IgD-negative memory B cell (primary cell): ENCODE measurements around the gene ABR. TPM values are rescaled to one million over a fixed set of nuclear protein-coding genes. Genes with fewer than 3 reads are reported as not detected.

Source experiments
- H3K27ac Mint-ChIP-seq, 3 donors: one replicate each; pipeline ENCODE4 v1.8.0; 2020 to 2022; ENCODE audit warnings: mild to moderate bottlenecking in 3 of 3, mixed read lengths in 3 of 3, moderate library complexity in 1 of 3
- H3K27me3 Mint-ChIP-seq: one replicate; pipeline ENCODE4 v1.8.0; 2021; ENCODE audit warnings: mixed read lengths
- H3K36me3 Mint-ChIP-seq: one replicate; pipeline ENCODE4 v1.8.0; 2020; ENCODE audit warnings: mild to moderate bottlenecking, mixed read lengths
- H3K4me1 Mint-ChIP-seq, 3 donors: one replicate each; pipeline ENCODE4 v1.8.0; 2020 to 2022; ENCODE audit warnings: mixed read lengths in 3 of 3, mild to moderate bottlenecking in 1 of 3
- H3K4me3 Mint-ChIP-seq, 4 donors: one replicate each; pipeline ENCODE4 v1.8.0; 2020 to 2022; ENCODE audit warnings: mild to moderate bottlenecking in 4 of 4, mixed read lengths in 4 of 4, moderate library complexity in 3 of 4
- H3K9me3 Mint-ChIP-seq, 3 donors: one replicate each; pipeline ENCODE4 v1.8.0; 2020 to 2021; ENCODE audit warnings: mixed read lengths in 3 of 3, mild to moderate bottlenecking in 1 of 3
- polyA plus RNA-seq: library from polyadenylated mRNA; unstranded; fragments of 300-500 nt; fragmentation: Illumina TruSeq; gene quantifications from one replicate; pipeline ENCODE4 v1.2.3, GENCODE V29; 2021

ABR gene
- polyA plus RNA-seq, 1 donor from 2014 or later: 19.2 TPM

- no peaks in the 10 kb centered on the region for H3K27me3 Mint-ChIP-seq
- H3K4me1 Mint-ChIP-seq: peaks cover 0 to 2% (median 0%) of the 10 kb centered on the region in 3 donors
- H3K4me3 Mint-ChIP-seq: no peak overlapping the region
- no peaks in the 10 kb centered on the region for H3K36me3 Mint-ChIP-seq
- no peaks in the 10 kb centered on the region for H3K9me3 Mint-ChIP-seq
- H3K27ac Mint-ChIP-seq: peak overlapping the region in 1 of 3 donors; percentile 78
Observed at GRCh38 chr17:1008008-1008761, 171.6 kb downstream of the ABR start.

DNA sequence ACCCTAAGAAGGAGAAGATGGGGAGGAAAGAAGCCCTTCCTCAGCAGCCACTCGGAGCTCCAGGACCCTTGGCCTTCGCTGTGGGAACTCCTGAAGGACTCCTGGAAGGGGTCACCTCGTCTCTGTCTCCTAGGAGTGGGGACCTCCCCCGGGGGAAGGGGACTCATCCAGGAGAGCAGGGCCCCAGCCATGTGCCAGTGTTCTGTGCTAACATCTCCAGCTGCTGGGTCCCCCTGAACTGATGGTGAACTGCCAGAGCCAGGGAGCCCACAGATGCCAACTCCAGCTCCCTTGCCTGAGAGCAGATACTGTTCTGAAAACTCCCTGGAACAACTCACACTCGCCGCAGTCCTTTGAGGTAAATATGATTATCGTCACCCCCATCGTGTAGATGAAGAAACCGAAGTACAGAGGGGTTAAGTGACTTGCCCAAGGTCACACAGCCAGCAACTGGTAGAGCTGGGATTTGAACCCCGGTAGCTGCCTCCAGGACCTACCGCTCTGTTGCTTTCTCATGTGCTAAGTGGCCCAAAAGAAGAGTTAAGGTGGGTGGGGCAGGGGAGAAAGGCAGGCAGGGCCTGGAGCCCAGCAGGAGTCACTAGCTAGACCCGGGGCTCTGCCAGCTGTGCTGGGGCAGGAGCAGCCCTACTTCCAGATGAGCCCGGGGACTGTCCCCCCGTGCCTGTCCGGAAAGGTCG is 172.3 kb downstream of the ABR start:
- no peaks in the 10 kb centered on the region for H3K27me3 Mint-ChIP-seq

DNA sequence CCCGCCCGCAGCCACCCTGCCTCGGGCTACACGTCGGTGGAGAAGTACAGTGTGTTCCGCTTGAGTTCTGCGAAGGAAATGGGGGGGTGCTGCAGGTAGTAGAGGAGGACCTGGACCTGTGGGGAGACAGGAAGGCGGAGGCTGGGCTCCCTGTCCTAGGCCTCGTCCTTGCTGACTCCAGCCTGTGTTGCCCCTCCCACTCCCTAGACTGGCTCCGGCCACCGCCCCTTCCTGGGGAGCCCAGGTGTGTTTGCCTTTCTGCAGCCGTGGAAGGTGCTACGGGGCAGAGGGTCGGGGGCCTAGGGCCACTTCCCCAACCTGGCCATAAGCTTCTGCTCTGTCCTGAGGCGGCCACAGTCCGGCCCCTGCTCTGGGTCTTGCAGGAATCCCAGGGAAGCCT is 173.7 kb downstream of the ABR start:
- H3K9me3 Mint-ChIP-seq: no peaks in the 10 kb centered on the region
- H3K36me3 Mint-ChIP-seq: no peaks in the 10 kb centered on the region
- no peaks in the 10 kb centered on the region for H3K27me3 Mint-ChIP-seq
- H3K4me3 Mint-ChIP-seq: no peak overlapping the region
- H3K4me1 Mint-ChIP-seq: peaks cover 0 to 2% (median 1%) of the 10 kb centered on the region in 3 donors
- H3K27ac Mint-ChIP-seq: peak overlapping the region in 1 of 3 donors; percentile 32

More for the DNA sequence above, 172.3 kb downstream of the ABR start:
- no peak overlapping the region for H3K27ac Mint-ChIP-seq
- H3K4me1 Mint-ChIP-seq: peaks cover 0 to 2% (median 0%) of the 10 kb centered on the region in 3 donors
- H3K4me3 Mint-ChIP-seq: no peak overlapping the region
- H3K36me3 Mint-ChIP-seq: no peaks in the 10 kb centered on the region
- no peaks in the 10 kb centered on the region for H3K9me3 Mint-ChIP-seq

GRCh38 chr17:1005361-1005946 is 174.3 kb downstream of the ABR start:
- no peaks in the 10 kb centered on the region for H3K36me3 Mint-ChIP-seq
- no peaks in the 10 kb centered on the region for H3K9me3 Mint-ChIP-seq
- H3K4me3 Mint-ChIP-seq: peak overlapping the region in 1 of 4 donors; percentile 75
- peaks cover 0 to 2% (median 1%) of the 10 kb centered on the region in 3 donors for H3K4me1 Mint-ChIP-seq
- H3K27me3 Mint-ChIP-seq: no peaks in the 10 kb centered on the region
- H3K27ac Mint-ChIP-seq: peak overlapping the region in 1 of 3 donors; percentile 32

GRCh38 chr17:1004769-1005295 is 174.9 kb downstream of the ABR start:
- Mint-ChIP-seq H3K4me3 (no peak overlapping the region), H3K27me3 (no peaks in the 10 kb centered on the region), H3K36me3 (no peaks in the 10 kb centered on the region), H3K9me3 (no peaks in the 10 kb centered on the region), H3K4me1 (peaks cover 0 to 2% (median 1%) of the 10 kb centered on the region in 3 donors), H3K27ac (no peak overlapping the region)

GRCh38 chr17:1003972-1004768 is 175.6 kb downstream of the ABR start:
- H3K27me3 Mint-ChIP-seq: no peaks in the 10 kb centered on the region
- no peaks in the 10 kb centered on the region for H3K36me3 Mint-ChIP-seq
- H3K4me3 Mint-ChIP-seq: no peak overlapping the region
- no peak overlapping the region for H3K27ac Mint-ChIP-seq
- H3K4me1 Mint-ChIP-seq: peaks cover 1 to 3% (median 2%) of the 10 kb centered on the region in 3 donors
- H3K9me3 Mint-ChIP-seq: no peaks in the 10 kb centered on the region

DNA sequence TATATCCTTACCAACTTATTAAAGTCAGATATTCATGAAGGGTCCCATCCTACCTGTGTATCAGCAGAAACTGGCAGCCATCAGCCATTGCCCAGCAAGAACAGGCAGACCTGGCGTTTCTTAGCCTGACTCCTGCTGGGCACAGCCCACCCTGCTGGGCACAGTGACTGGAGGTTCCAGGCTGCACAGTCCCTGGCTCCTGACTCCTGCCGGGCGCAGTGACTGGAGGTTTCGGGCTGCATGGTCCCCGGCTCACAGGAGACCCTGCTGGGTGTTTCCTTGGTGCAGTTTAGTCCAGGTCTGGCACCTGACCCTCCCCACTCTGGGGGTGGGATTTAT is 176.2 kb downstream of the ABR start:
- Mint-ChIP-seq H3K27ac (no peak overlapping the region), H3K36me3 (no peaks in the 10 kb centered on the region)

GRCh38 chr17:1002771-1003555 is 176.8 kb downstream of the ABR start:
- Mint-ChIP-seq H3K27me3 (no peaks in the 10 kb centered on the region), H3K4me1 (peaks cover 4 to 12% (median 8%) of the 10 kb centered on the region in 3 donors), H3K4me3 (no peak overlapping the region), H3K36me3 (no peaks in the 10 kb centered on the region), H3K9me3 (no peaks in the 10 kb centered on the region), H3K27ac (peak overlapping the region in 1 of 3 donors; percentile 3)

More for the DNA sequence above, 176.2 kb downstream of the ABR start:
- Mint-ChIP-seq H3K27me3 (no peaks in the 10 kb centered on the region), H3K9me3 (no peaks in the 10 kb centered on the region), H3K4me3 (no peak overlapping the region), H3K4me1 (peaks cover 3 to 7% (median 4%) of the 10 kb centered on the region in 3 donors)

DNA sequence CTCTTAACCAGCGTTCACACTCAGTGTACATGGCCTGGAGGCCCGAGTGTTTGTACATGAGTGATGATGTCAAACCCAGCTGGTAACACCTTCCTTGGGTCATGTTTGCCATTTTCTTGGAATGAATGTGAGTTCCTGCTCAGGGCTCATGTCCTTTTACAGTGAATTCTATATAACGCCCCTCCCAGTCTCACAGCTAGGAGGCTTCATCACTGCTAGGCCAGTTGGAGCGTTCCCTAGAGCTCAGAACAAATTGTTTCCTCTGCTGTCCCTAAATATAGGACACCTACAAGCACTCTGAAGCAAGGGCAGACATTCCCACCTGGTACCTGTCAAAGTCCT is 177.4 kb downstream of the ABR start:
- peak overlapping the region in 1 of 4 donors; percentile 82 for H3K4me3 Mint-ChIP-seq
- H3K27me3 Mint-ChIP-seq: no peaks in the 10 kb centered on the region
- peaks cover 7 to 15% (median 11%) of the 10 kb centered on the region in 3 donors for H3K4me1 Mint-ChIP-seq
- no peaks in the 10 kb centered on the region for H3K36me3 Mint-ChIP-seq
- H3K9me3 Mint-ChIP-seq: no peaks in the 10 kb centered on the region
- H3K27ac Mint-ChIP-seq: peak overlapping the region in 2 of 3 donors; percentile 59 to 64

GRCh38 chr17:1001640-1002411 is 178.0 kb downstream of the ABR start:
- peak overlapping the region in 1 of 4 donors; percentile 82 for H3K4me3 Mint-ChIP-seq
- H3K9me3 Mint-ChIP-seq: no peaks in the 10 kb centered on the region
- peaks cover 10 to 18% (median 14%) of the 10 kb centered on the region in 3 donors for H3K4me1 Mint-ChIP-seq
- H3K36me3 Mint-ChIP-seq: no peaks in the 10 kb centered on the region
- peak overlapping the region in 2 of 3 donors; percentile 59 to 64 for H3K27ac Mint-ChIP-seq
- no peaks in the 10 kb centered on the region for H3K27me3 Mint-ChIP-seq

- no peaks in the 10 kb centered on the region for H3K36me3 Mint-ChIP-seq
- H3K9me3 Mint-ChIP-seq: no peaks in the 10 kb centered on the region
- no peaks in the 10 kb centered on the region for H3K27me3 Mint-ChIP-seq
- H3K27ac Mint-ChIP-seq: peak overlapping the region; percentile 15 to 47 (median 31)
- H3K4me3 Mint-ChIP-seq: peak overlapping the region in 1 of 4 donors; percentile 62
- H3K4me1 Mint-ChIP-seq: peaks cover 14 to 21% (median 14%) of the 10 kb centered on the region in 3 donors
Observed at GRCh38 chr17:1000597-1001461, 179.0 kb downstream of the ABR start.

- Mint-ChIP-seq H3K9me3 (peaks cover 0 to 4% (median 0%) of the 10 kb centered on the region in 3 donors), H3K36me3 (no peaks in the 10 kb centered on the region), H3K4me1 (peaks cover 14 to 21% (median 14%) of the 10 kb centered on the region in 3 donors), H3K4me3 (peak overlapping the region; percentile 96 to 99 (median 98)), H3K27ac (peak overlapping the region in 2 of 3 donors; percentile 74 to 87), H3K27me3 (no peaks in the 10 kb centered on the region)
Observed at GRCh38 chr17:998111-998510, 181.7 kb downstream of the ABR start.
